ENCODE measurements around the gene PCGF3.

Gene PCGF3

GRCh38 chr4:680091-680490 lies 25.5 kb upstream of the PCGF3 start:
- H3K4me1 ChIP-seq: peaks cover 0 to 32% (median 16%) of the 10 kb centered on the region in 4 donors
- intact Hi-C loops (cut with DNase I; ENCODE audit: low total_unique reads): no loop called here
- no peak overlapping the region for H3K27ac ChIP-seq
- no peaks in the 10 kb centered on the region for H3K9me3 ChIP-seq
- TF ChIP-seq, protein P1, sequence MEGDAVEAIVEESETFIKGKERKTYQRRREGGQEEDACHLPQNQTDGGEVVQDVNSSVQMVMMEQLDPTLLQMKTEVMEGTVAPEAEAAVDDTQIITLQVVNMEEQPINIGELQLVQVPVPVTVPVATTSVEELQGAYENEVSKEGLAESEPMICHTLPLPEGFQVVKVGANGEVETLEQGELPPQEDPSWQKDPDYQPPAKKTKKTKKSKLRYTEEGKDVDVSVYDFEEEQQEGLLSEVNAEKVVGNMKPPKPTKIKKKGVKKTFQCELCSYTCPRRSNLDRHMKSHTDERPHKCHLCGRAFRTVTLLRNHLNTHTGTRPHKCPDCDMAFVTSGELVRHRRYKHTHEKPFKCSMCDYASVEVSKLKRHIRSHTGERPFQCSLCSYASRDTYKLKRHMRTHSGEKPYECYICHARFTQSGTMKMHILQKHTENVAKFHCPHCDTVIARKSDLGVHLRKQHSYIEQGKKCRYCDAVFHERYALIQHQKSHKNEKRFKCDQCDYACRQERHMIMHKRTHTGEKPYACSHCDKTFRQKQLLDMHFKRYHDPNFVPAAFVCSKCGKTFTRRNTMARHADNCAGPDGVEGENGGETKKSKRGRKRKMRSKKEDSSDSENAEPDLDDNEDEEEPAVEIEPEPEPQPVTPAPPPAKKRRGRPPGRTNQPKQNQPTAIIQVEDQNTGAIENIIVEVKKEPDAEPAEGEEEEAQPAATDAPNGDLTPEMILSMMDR (IDR thresholded peaks at IDR 0.05): no peak
- H3K4me3 ChIP-seq: no peak overlapping the region
- H3K27me3 ChIP-seq: peaks cover 0 to 75% of the 10 kb centered on the region in 2 donors
- no peaks in the 10 kb centered on the region for H3K36me3 ChIP-seq
- no peak for DNase-seq

- Histone ChIP-seq H3K9me3 (no peaks in the 10 kb centered on the region), H3K4me1 (peaks cover 0 to 27% (median 12%) of the 10 kb centered on the region in 4 donors), H3K27me3 (peaks cover 0 to 75% of the 10 kb centered on the region in 2 donors), H3K27ac (no peak overlapping the region), H3K36me3 (peaks cover 0 to under 1% (median 0%) of the 10 kb centered on the region in 3 donors), H3K4me3 (peak overlapping the region in 1 of 2 donors; percentile 45)
- DNase-seq: no peak
- intact Hi-C loops (cut with DNase I; ENCODE audit: low total_unique reads): no loop called here
- TF ChIP-seq, protein P1 (IDR thresholded peaks at IDR 0.05): no peak
Measured at GRCh38 chr4:680551-680927, 25.1 kb upstream of the PCGF3 start.

DNA sequence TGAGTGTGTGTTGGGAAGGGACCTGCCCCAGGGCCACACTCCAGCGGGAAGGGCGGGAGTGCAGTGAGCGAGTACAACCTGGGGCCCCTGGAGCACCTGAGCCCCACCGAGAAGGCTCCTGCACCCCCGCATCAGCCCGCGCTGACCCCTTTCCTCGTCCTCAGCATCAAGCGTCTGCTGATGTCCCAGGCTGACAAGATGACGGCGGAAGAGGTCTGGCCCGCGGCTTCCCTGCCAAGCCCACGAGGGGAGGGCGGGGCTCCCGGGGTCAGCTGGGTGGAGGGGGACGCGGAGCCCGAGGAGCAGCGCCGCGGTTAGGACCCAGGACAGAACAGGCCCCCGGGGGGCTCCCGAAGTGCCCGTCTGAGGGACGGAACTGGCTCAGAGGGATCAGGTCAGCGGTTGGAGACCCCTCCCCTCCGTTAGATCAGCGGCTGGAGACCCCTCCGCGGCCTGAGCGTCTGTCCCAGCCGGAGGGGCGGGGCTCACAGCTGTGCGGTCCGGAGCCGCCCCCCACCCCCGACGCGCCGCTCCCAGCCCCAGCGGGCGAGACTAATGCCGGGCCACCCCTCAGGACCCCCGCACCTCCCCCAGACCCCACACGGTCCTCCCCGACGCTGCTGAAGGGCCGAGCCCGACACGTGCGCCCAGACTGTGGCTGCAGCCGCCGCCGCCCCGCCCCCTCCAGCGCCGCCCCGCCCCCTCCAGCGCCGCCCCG lies 24.5 kb upstream of the PCGF3 start:
- H3K27ac ChIP-seq: no peak overlapping the region
- peak in 1 of 2 donors; percentile 61 for DNase-seq
- no peaks in the 10 kb centered on the region for H3K9me3 ChIP-seq
- TF ChIP-seq, protein P1 (IDR thresholded peaks at IDR 0.05): no peak
- H3K4me3 ChIP-seq: peak overlapping the region; percentile 31 to 45
- H3K36me3 ChIP-seq: peaks cover 0 to 4% (median 0%) of the 10 kb centered on the region in 3 donors
- intact Hi-C loops (cut with DNase I; ENCODE audit: low total_unique reads): no loop called here
- H3K4me1 ChIP-seq: peaks cover 0 to 23% (median 11%) of the 10 kb centered on the region in 4 donors
- peaks cover 0 to 75% of the 10 kb centered on the region in 2 donors for H3K27me3 ChIP-seq

DNA sequence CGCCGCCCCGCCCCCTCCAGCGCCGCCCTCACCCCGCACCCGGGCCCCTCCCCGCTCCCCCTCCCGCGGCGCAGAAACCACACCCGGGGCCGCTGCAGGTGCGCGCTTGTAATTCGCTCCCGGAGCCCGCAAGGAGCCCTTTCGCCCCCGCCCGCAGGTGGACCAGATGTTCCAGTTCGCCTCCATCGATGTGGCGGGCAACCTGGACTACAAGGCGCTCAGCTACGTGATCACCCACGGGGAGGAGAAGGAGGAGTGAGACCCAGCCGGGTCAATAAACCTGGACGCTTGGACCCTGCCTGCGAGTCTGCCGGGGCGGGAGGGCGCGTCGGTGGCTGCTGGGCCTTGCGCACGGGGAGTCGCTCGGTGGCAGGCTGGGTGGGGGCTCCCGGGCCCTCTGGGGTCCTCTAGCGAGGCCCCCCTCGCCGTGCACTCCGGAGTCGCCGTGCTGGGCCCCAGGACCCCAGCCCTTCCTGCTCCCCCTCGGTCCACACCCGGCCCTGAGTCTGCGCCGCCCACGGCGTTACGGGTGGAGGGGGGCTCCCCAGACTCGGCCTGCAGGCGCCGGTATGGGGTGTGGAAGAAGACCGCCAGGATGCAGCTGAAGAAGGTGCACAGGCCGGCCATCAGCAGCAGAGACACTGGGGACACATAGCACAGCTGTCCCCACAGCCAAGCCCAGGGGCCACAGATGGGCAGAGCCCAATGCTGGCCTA lies 23.7 kb upstream of the PCGF3 start:
- Histone ChIP-seq H3K27ac (no peak overlapping the region), H3K9me3 (no peaks in the 10 kb centered on the region), H3K36me3 (peaks cover 0 to 4% (median 0%) of the 10 kb centered on the region in 3 donors), H3K27me3 (peaks cover 0 to 68% of the 10 kb centered on the region in 2 donors), H3K4me1 (peaks cover 0 to 24% (median 12%) of the 10 kb centered on the region in 4 donors), H3K4me3 (no peak overlapping the region)
- no peak for DNase-seq
- TF ChIP-seq, protein P1 (IDR thresholded peaks at IDR 0.05): no peak
- intact Hi-C loops (cut with DNase I; ENCODE audit: low total_unique reads): no loop called here

- H3K9me3 ChIP-seq: no peaks in the 10 kb centered on the region
- peaks cover 0 to 4% (median 0%) of the 10 kb centered on the region in 3 donors for H3K36me3 ChIP-seq
- DNase-seq: no peak
- TF ChIP-seq, protein P1 (IDR thresholded peaks at IDR 0.05): no peak
- H3K27ac ChIP-seq: no peak overlapping the region
- H3K27me3 ChIP-seq: peaks cover 0 to 66% of the 10 kb centered on the region in 2 donors
- H3K4me1 ChIP-seq: peaks cover 0 to 27% (median 14%) of the 10 kb centered on the region in 4 donors
- no peak overlapping the region for H3K4me3 ChIP-seq
- intact Hi-C loops (cut with DNase I; ENCODE audit: low total_unique reads): no loop called here
Measured at GRCh38 chr4:682490-683172, 23.0 kb upstream of the PCGF3 start.
